ENCODE measurements around the gene BAD. TPM values are rescaled to one million over a fixed set of nuclear protein-coding genes. Genes with fewer than 3 reads are reported as not detected.

Gene BAD
- total and polyA plus RNA-seq, 4 donors, result 16.0 to 39.5 (median 30.2) TPM

GRCh38 chr11:64268893-64269539 is 15.4 kb downstream of the BAD start:
- Histone ChIP-seq H3K27ac (ENCODE audit: low read depth in 1 of 2, low read length in 2 of 2) (peak overlapping the region; percentile 98), H3K36me3 (ENCODE audit: control insufficient read depth in 4 of 4, insufficient read depth in 3 of 4, low read depth in 1 of 4, low read length in 3 of 4) (peaks cover 0 to 7% (median 2%) of the 10 kb centered on the region in 4 donors), H3K9ac (ENCODE audit: low read depth in 1 of 2, low read length in 2 of 2) (peak overlapping the region; percentile 66 to 77), H3K9me3 (ENCODE audit: control insufficient read depth in 4 of 4, low read length in 3 of 4) (no peaks in the 10 kb centered on the region), H3K4me3 (ENCODE audit: low read depth in 1 of 3, low read length in 3 of 3) (peak overlapping the region; percentile 69 to 83 (median 78)), H3K27me3 (ENCODE audit: control insufficient read depth in 4 of 4, insufficient read depth in 4 of 4, low read length in 3 of 4) (no peaks in the 10 kb centered on the region), H3K4me1 (ENCODE audit: control insufficient read depth in 4 of 4, insufficient read depth in 4 of 4, low read length in 3 of 4) (peaks cover 11 to 40% (median 27%) of the 10 kb centered on the region in 4 donors)
- WGBS, result 2% methylated on average over 34 of the region's 34 CpGs
- no peak for DNase-seq (ENCODE audit: low spot score)
- TF ChIP-seq NR2F2 (IDR thresholded peaks at IDR 0.05), result peak; percentile 82
- TF ChIP-seq GABPA (IDR thresholded peaks at IDR 0.05 in 1 of 2, conservative IDR thresholded peaks at IDR 0.05 in 1 of 2), result peak in 1 of 2 donors; percentile 8
- peak; percentile 13 to 60 for TF ChIP-seq RXRA (IDR thresholded peaks at IDR 0.05)
- no peak for TF ChIP-seq YY1 (IDR thresholded peaks at IDR 0.05)
- TF ChIP-seq HNF4G (IDR thresholded peaks at IDR 0.05), result no peak
- TF ChIP-seq FOXA1 (IDR thresholded peaks at IDR 0.05), result no peak

GRCh38 chr11:64268025-64268892 is 16.2 kb downstream of the BAD start:
- Histone ChIP-seq H3K27ac (ENCODE audit: low read depth in 1 of 2, low read length in 2 of 2) (peak overlapping the region; percentile 98), H3K4me3 (ENCODE audit: low read depth in 1 of 3, low read length in 3 of 3) (peak overlapping the region in 1 of 3 donors; percentile 69), H3K36me3 (ENCODE audit: control insufficient read depth in 4 of 4, insufficient read depth in 3 of 4, low read depth in 1 of 4, low read length in 3 of 4) (peaks cover 0 to 9% (median 2%) of the 10 kb centered on the region in 4 donors), H3K9me3 (ENCODE audit: control insufficient read depth in 4 of 4, low read length in 3 of 4) (no peaks in the 10 kb centered on the region), H3K9ac (ENCODE audit: low read depth in 1 of 2, low read length in 2 of 2) (peak overlapping the region in 1 of 2 donors; percentile 77), H3K4me1 (ENCODE audit: control insufficient read depth in 4 of 4, insufficient read depth in 4 of 4, low read length in 3 of 4) (peaks cover 9 to 33% (median 27%) of the 10 kb centered on the region in 4 donors), H3K27me3 (ENCODE audit: control insufficient read depth in 4 of 4, insufficient read depth in 4 of 4, low read length in 3 of 4) (no peaks in the 10 kb centered on the region)
- TF ChIP-seq ATF3 (IDR thresholded peaks at IDR 0.05) (no peak), YY1 (IDR thresholded peaks at IDR 0.05) (no peak), NR2F2 (IDR thresholded peaks at IDR 0.05) (peak; percentile 27), SP1 (IDR thresholded peaks at IDR 0.05) (peak; percentile 17), RXRA (IDR thresholded peaks at IDR 0.05) (peak in 1 of 2 donors; percentile 26)
- no peak for DNase-seq (ENCODE audit: low spot score)
- WGBS, result 49% methylated on average over 23 of the region's 23 CpGs

GRCh38 chr11:64267207-64267945 is 17.1 kb downstream of the BAD start:
- peaks cover 0 to 9% (median 2%) of the 10 kb centered on the region in 4 donors for H3K36me3 ChIP-seq (ENCODE audit: control insufficient read depth in 4 of 4, insufficient read depth in 3 of 4, low read depth in 1 of 4, low read length in 3 of 4)

More at GRCh38 chr11:64267207-64267945, 17.1 kb downstream of the BAD start:
- H3K27ac ChIP-seq (ENCODE audit: low read depth in 1 of 2, low read length in 2 of 2), result peak overlapping the region; percentile 98
- no peak for DNase-seq (ENCODE audit: low spot score)
- no peak overlapping the region for H3K9ac ChIP-seq (ENCODE audit: low read depth in 1 of 2, low read length in 2 of 2)
- TF ChIP-seq FOXA2 (IDR thresholded peaks at IDR 0.05) (no peak), SP1 (IDR thresholded peaks at IDR 0.05) (no peak), GABPA (IDR thresholded peaks at IDR 0.05 in 1 of 2, conservative IDR thresholded peaks at IDR 0.05 in 1 of 2) (no peak), JUND (IDR thresholded peaks at IDR 0.05) (no peak), CTCF (IDR thresholded peaks at IDR 0.05; ENCODE audit: low read depth, low read length, missing input control) (no peak), FOXA1 (IDR thresholded peaks at IDR 0.05) (no peak), EGR1 (IDR thresholded peaks at IDR 0.05; ENCODE audit: low read depth in 2 of 2) (no peak), HNF4A (conservative IDR thresholded peaks at IDR 0.05) (no peak), MAX (IDR thresholded peaks at IDR 0.05) (no peak), ZBTB33 (IDR thresholded peaks at IDR 0.05) (no peak), RAD21 (IDR thresholded peaks at IDR 0.05) (no peak)
- no peaks in the 10 kb centered on the region for H3K27me3 ChIP-seq (ENCODE audit: control insufficient read depth in 4 of 4, insufficient read depth in 4 of 4, low read length in 3 of 4)
- WGBS, result 80% methylated on average over 27 of the region's 27 CpGs
- H3K4me3 ChIP-seq (ENCODE audit: low read depth in 1 of 3, low read length in 3 of 3), result no peak overlapping the region
- H3K4me1 ChIP-seq (ENCODE audit: control insufficient read depth in 4 of 4, insufficient read depth in 4 of 4, low read length in 3 of 4), result peaks cover 5 to 27% (median 20%) of the 10 kb centered on the region in 4 donors
- H3K9me3 ChIP-seq (ENCODE audit: control insufficient read depth in 4 of 4, low read length in 3 of 4), result no peaks in the 10 kb centered on the region
